GM20431 (cell line): Measurements from ENCODE around the gene STIP1.
"Not testable (repeated sequence)": the region's sequence is repeated elsewhere in the genome, so short reads cannot be mapped to it uniquely, and the experiment has no call there.

Experiments
- in situ Hi-C: fragments of 300-500 bp; cut with MseI, MboI; formaldehyde crosslinking; loops from one replicate; pipeline ENCODE4 v1.15.0; 2020; ENCODE audit warnings: low sequenced_read_pairs; ENCODE audit not compliant: unreplicated experiment

STIP1 gene

GRCh38 chr11:64156235-64157011, 29.5 kb upstream of the STIP1 start:
- in situ Hi-C loops: no loop called here

- in situ Hi-C loops: no loop called here
Measured at GRCh38 chr11:64157631-64158394, 28.2 kb upstream of the STIP1 start.

- in situ Hi-C loops: no loop called here
Measured at GRCh38 chr11:64161037-64161436, 24.9 kb upstream of the STIP1 start.

GRCh38 chr11:64162769-64163168, 23.2 kb upstream of the STIP1 start:
- in situ Hi-C loops: not testable (repeated sequence)

GRCh38 chr11:64163951-64164350, 22.0 kb upstream of the STIP1 start:
- in situ Hi-C loops: no loop called here

GRCh38 chr11:64164392-64165312, 21.3 kb upstream of the STIP1 start:
- in situ Hi-C loops: no loop called here

GRCh38 chr11:64165481-64165841, 20.5 kb upstream of the STIP1 start:
- in situ Hi-C loops: no loop called here

GRCh38 chr11:64165842-64166635, 19.9 kb upstream of the STIP1 start, which contains the start of gene MACROD1:
TSS of gene MACROD1 (minus strand) at chr11:64166113. CDS start at chr11:64165994, 119 bp downstream.
- in situ Hi-C loops: no loop called here

- in situ Hi-C loops: no loop called here
Measured at GRCh38 chr11:64170419-64170818, 15.6 kb upstream of the STIP1 start.

- in situ Hi-C loops: no loop called here
Measured at GRCh38 chr11:64173616-64174355, 12.2 kb upstream of the STIP1 start.

GRCh38 chr11:64176751-64177150, 9.2 kb upstream of the STIP1 start:
- in situ Hi-C loops: no loop called here

- in situ Hi-C loops: no loop called here
Measured at GRCh38 chr11:64178203-64178602, 7.8 kb upstream of the STIP1 start.

- in situ Hi-C loops: no loop called here
Measured at GRCh38 chr11:64178951-64179639, 6.9 kb upstream of the STIP1 start.

- in situ Hi-C loops: no loop called here
Measured at GRCh38 chr11:64180891-64181290, 5.1 kb upstream of the STIP1 start.

GRCh38 chr11:64181506-64182411, 4.2 kb upstream of the STIP1 start:
- in situ Hi-C loops: no loop called here

GRCh38 chr11:64183890-64184289, 2.1 kb upstream of the STIP1 start:
- in situ Hi-C loops: no loop called here

- in situ Hi-C loops: no loop called here
Measured at GRCh38 chr11:64185175-64185692, 737 bp upstream of the STIP1 start.
